Activated CD4-positive, alpha-beta memory T cell treated with anti-CD3 and anti-CD28 coated beads, Interleukin-2, amount 10 ng/mL, durations not matched to agents 7 days and 5 days (primary cell): ENCODE measurements around the gene RHBDF1. TPM values are rescaled to one million over a fixed set of nuclear protein-coding genes. Genes with fewer than 3 reads are reported as not detected.
A peak's percentile ranks its signal among the peaks of the same experiment; 100 is the strongest.

Experiments used
- CTCF ChIA-PET: fragments of 350-600 bp; sonication (Branson Sonifier 250); formaldehyde crosslinking; loops from one replicate; lab custom pipeline; 2021; ENCODE audit warnings: antibody characterized with exemption, inconsistent platforms; lab: Charles Lee
- POLR2A ChIA-PET: fragments of 350-600 bp; sonication (Branson Sonifier 250); formaldehyde crosslinking; loops from one replicate; lab custom pipeline; 2021; ENCODE audit warnings: antibody characterized with exemption; lab: Charles Lee
- DNase-seq: peaks from one replicate; pipeline ENCODE4 v3.0.0-alpha.2; 2020
- H3K27ac Mint-ChIP-seq: one replicate; pipeline ENCODE4 v1.8.0; 2021; ENCODE audit warnings: mild to moderate bottlenecking, mixed read lengths
- H3K27me3 Mint-ChIP-seq: one replicate; pipeline ENCODE4 v1.8.0; 2021; ENCODE audit warnings: mixed read lengths
- H3K36me3 Mint-ChIP-seq: one replicate; pipeline ENCODE4 v1.8.0; 2021; ENCODE audit warnings: low read depth, mixed read lengths
- H3K4me1 Mint-ChIP-seq: one replicate; pipeline ENCODE4 v1.8.0; 2021; ENCODE audit warnings: mixed read lengths
- H3K4me3 Mint-ChIP-seq: one replicate; pipeline ENCODE4 v1.8.0; 2021; ENCODE audit warnings: mild to moderate bottlenecking, mixed read lengths
- H3K9me3 Mint-ChIP-seq: one replicate; pipeline ENCODE4 v1.8.0; 2021; ENCODE audit warnings: mixed read lengths
- total RNA-seq, 2 experiments: library from RNA; stranded (reverse); gene quantifications; one replicate each; pipeline ENCODE4 v1.2.3, GENCODE V29; 2021

The RHBDF1 gene, protein sequence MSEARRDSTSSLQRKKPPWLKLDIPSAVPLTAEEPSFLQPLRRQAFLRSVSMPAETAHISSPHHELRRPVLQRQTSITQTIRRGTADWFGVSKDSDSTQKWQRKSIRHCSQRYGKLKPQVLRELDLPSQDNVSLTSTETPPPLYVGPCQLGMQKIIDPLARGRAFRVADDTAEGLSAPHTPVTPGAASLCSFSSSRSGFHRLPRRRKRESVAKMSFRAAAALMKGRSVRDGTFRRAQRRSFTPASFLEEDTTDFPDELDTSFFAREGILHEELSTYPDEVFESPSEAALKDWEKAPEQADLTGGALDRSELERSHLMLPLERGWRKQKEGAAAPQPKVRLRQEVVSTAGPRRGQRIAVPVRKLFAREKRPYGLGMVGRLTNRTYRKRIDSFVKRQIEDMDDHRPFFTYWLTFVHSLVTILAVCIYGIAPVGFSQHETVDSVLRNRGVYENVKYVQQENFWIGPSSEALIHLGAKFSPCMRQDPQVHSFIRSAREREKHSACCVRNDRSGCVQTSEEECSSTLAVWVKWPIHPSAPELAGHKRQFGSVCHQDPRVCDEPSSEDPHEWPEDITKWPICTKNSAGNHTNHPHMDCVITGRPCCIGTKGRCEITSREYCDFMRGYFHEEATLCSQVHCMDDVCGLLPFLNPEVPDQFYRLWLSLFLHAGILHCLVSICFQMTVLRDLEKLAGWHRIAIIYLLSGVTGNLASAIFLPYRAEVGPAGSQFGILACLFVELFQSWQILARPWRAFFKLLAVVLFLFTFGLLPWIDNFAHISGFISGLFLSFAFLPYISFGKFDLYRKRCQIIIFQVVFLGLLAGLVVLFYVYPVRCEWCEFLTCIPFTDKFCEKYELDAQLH
- under 1 TPM; 0.18 to 0.23 TPM for total RNA-seq

DNA sequence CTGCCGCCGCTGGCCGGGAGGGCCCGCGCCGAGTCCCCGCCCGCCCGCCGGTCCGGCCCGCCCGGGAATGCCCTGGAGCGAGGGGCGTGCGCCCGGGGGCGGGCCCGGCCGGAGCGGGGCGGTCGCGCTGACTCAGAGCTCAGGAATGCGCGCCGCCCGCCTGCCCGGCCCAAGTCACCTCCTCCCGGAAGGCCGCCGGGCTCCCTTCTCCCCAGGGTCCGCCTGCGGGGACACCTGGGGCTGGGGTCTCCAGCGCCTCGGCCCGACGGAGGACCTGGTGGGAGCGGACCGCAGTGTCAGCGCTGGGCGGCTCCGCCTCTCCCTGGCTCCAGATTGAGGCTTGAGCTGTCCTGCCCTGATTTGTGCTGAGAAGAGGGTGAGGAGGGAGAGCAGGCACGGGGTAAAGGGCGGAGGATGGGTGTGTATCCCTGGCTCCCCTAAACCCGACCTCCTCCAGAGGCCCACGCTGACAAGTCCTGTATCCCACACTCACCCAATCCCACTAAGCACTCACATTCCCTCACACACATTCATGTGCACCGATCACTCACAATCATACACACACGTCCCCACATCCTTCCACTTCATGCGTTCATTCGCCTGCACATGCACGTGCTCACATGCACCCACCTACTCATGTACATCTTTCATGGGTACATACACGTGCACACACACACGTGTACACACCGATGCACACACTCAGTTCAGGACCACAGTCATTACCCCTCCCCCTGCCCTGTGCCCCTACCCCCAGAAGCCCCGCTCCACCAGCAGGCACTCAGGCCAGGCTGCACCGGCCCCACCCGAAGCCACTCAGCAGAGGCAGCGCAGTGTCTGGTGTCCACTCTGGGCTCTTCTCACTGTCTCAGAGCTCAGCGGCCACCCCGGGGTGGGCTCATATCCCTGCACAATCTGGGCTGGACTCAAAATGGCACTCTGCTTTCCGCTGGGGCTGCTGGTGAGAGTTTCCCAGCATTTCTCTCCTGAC is at the start of gene RHBDF1:
TSS of gene RHBDF1 (minus strand) at position 71 of the 988 bp plus-strand sequence. CDS start 7,616 bp downstream, outside the sequence.
- no peak for DNase-seq
- no peaks in the 10 kb centered on the region for H3K9me3 Mint-ChIP-seq
- peaks cover 41% of the 10 kb centered on the region for H3K27me3 Mint-ChIP-seq
- peak within 1 kb of the TSS; percentile 46 for H3K4me3 Mint-ChIP-seq
- no peaks in the 10 kb centered on the region for H3K36me3 Mint-ChIP-seq
- ChIA-PET POLR2A (no interaction called here), CTCF (interaction anchor here (0.8 to 1.4 kb wide), 2 partner anchors 21 to 34 kb away, joined by 4 read pairs; no protein-coding TSS in a partner anchor)
- H3K27ac Mint-ChIP-seq = no peak within 1 kb of the TSS
- H3K4me1 Mint-ChIP-seq = peaks cover 22% of the 10 kb centered on the region

DNA sequence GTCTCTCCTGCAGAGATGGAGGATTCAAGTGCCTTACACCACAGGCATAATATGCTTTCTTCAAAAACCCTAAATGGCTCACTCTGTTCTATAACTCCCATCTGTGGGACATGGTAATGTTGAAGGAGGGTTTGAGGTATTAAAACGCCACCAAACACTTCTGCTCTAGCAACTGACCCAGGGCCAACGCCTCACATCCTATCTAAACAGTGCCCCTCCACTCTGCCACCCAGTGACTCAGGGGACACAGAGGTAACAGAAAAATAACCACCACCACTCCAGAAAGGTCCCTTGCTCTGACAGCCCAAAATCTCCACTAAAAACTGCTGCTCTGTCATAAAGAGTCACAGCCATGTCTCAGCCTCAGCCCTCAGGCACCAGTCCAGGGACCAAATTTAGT is 48.3 kb upstream of the RHBDF1 start:
- ChIA-PET CTCF (interaction anchor here (1.6 kb wide), 1 partner anchor 14 kb away, joined by 6 read pairs; no protein-coding TSS in a partner anchor), POLR2A (no interaction called here)
- Mint-ChIP-seq H3K27ac (no peak overlapping the region), H3K9me3 (no peaks in the 10 kb centered on the region), H3K4me1 (no peaks in the 10 kb centered on the region), H3K36me3 (peaks cover 4% of the 10 kb centered on the region), H3K27me3 (no peaks in the 10 kb centered on the region), H3K4me3 (no peak overlapping the region)
- no peak for DNase-seq

DNA sequence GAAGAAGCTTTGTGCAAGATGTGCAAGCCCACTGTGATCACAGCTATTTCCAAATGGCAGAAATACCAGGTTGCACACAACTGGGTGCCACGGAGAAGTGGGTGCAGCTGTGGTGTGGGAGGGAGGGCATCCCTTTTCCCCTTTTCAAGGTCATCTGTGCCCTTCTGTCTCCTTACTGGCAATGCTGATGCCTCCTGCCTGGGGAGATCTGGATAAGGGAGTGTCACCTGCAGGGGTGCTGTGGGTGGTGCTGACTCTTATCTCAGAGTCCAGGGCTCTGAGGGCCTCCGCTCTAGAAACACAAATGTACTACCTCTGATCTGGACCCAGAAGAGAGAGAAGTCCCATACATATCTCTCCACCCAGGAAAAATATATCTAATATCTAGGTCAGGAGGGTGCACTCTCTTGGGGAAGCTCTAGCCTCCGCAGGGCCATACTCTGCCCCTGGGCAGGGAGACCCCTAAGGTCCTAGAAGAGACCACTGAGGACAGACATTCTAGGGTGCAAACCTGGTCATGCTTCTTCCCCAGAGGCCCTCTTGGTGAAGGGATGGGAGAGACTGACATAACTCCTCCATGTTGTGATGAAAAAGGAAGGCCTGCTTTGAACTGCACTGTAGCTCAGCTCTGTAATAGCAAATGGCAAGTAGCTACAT is 47.5 kb upstream of the RHBDF1 start:
- no peak overlapping the region for H3K27ac Mint-ChIP-seq
- H3K36me3 Mint-ChIP-seq = peaks cover 4% of the 10 kb centered on the region
- POLR2A ChIA-PET = interaction anchor here (0.9 to 1.3 kb wide), 2 partner anchors 9 to 13 kb away, joined by 3 read pairs; no protein-coding TSS in a partner anchor
- no peaks in the 10 kb centered on the region for H3K9me3 Mint-ChIP-seq
- H3K27me3 Mint-ChIP-seq = no peaks in the 10 kb centered on the region
- H3K4me1 Mint-ChIP-seq = no peaks in the 10 kb centered on the region
- no peak for DNase-seq
- no peak overlapping the region for H3K4me3 Mint-ChIP-seq
- CTCF ChIA-PET = interaction anchor here (0.6 to 3.9 kb wide), 6 partner anchors 13 to 241 kb away, joined by 3 to 17 read pairs (median 5); no protein-coding TSS in a partner anchor

- no peak for DNase-seq
- ChIA-PET CTCF (interaction anchor here (0.6 to 3.9 kb wide), 6 partner anchors 12 to 242 kb away, joined by 3 to 17 read pairs (median 5); no protein-coding TSS in a partner anchor), POLR2A (interaction anchor here (1.3 kb wide), 1 partner anchor 10 kb away, joined by 3 read pairs; no protein-coding TSS in a partner anchor)
- Mint-ChIP-seq H3K9me3 (no peaks in the 10 kb centered on the region), H3K4me1 (no peaks in the 10 kb centered on the region), H3K27me3 (no peaks in the 10 kb centered on the region), H3K36me3 (peaks cover 4% of the 10 kb centered on the region), H3K27ac (no peak overlapping the region), H3K4me3 (no peak overlapping the region)
Observed at GRCh38 chr16:119295-119694, 46.9 kb upstream of the RHBDF1 start.

DNA sequence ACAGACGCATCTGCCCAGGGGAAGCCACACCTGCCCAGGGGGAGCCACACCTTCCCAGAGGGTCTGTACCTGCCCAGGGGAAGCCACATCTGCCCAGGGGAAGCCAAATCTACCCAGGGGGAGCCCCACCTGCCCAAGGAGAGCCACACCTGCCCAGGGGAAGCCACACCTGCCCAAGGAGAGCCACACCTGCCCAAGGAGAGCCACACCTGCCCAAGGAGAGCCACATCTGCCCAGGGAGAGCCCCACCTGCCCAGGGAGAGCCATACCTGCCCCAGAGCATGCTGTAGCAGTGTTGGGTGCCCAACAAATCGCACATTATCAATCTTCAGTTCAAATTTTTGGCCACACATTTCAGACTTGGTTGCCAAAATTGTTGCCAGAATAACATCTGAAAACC is 46.4 kb upstream of the RHBDF1 start:
- DNase-seq = no peak
- Mint-ChIP-seq H3K4me1 (peaks cover 2% of the 10 kb centered on the region), H3K27me3 (no peaks in the 10 kb centered on the region), H3K27ac (no peak overlapping the region), H3K36me3 (peaks cover 4% of the 10 kb centered on the region), H3K9me3 (no peaks in the 10 kb centered on the region), H3K4me3 (no peak overlapping the region)
- CTCF ChIA-PET = interaction anchor here (0.8 to 3.9 kb wide), 6 partner anchors 12 to 242 kb away, joined by 3 to 17 read pairs (median 6); no protein-coding TSS in a partner anchor
- POLR2A ChIA-PET = no interaction called here

- H3K27me3 Mint-ChIP-seq = no peaks in the 10 kb centered on the region
- POLR2A ChIA-PET = no interaction called here
- CTCF ChIA-PET = interaction anchor here (0.6 to 3.9 kb wide), 15 partner anchors 9 to 320 kb away, joined by 3 to 17 read pairs (median 4); partner anchors contain the start of gene HBQ1
- H3K36me3 Mint-ChIP-seq = peaks cover 4% of the 10 kb centered on the region
- H3K9me3 Mint-ChIP-seq = no peaks in the 10 kb centered on the region
- H3K27ac Mint-ChIP-seq = no peak overlapping the region
- no peak overlapping the region for H3K4me3 Mint-ChIP-seq
- peaks cover 12% of the 10 kb centered on the region for H3K4me1 Mint-ChIP-seq
- peak; percentile 67 for DNase-seq
Observed at GRCh38 chr16:117379-118365, 45.2 kb upstream of the RHBDF1 start.

DNA sequence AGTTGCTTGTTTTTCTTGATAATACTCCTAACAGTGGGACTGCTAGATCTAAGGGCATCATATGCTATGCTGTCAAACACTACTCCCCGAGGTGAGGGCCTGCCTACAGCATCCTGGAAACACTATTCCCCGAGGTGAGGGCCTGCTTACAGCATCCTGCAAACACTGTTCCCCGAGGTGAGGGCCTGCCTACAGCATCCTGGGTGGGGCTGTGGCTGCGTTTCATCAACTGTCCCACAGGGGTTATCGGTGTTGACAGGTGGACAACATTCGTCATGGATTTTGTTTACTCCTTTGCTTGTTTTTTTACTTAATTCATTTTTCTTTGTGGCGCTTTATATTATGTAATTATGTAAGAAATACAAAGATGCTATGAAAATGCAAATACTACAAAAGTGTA is 43.6 kb upstream of the RHBDF1 start:
- DNase-seq = no peak
- H3K27me3 Mint-ChIP-seq = no peaks in the 10 kb centered on the region
- no peak overlapping the region for H3K4me3 Mint-ChIP-seq
- POLR2A ChIA-PET = no interaction called here
- CTCF ChIA-PET = interaction anchor here (1.2 to 1.6 kb wide), 2 partner anchors 9 to 59 kb away, joined by 3 to 17 read pairs; no protein-coding TSS in a partner anchor
- no peak overlapping the region for H3K27ac Mint-ChIP-seq
- no peaks in the 10 kb centered on the region for H3K9me3 Mint-ChIP-seq
- peaks cover 10% of the 10 kb centered on the region for H3K36me3 Mint-ChIP-seq
- peaks cover 12% of the 10 kb centered on the region for H3K4me1 Mint-ChIP-seq

DNA sequence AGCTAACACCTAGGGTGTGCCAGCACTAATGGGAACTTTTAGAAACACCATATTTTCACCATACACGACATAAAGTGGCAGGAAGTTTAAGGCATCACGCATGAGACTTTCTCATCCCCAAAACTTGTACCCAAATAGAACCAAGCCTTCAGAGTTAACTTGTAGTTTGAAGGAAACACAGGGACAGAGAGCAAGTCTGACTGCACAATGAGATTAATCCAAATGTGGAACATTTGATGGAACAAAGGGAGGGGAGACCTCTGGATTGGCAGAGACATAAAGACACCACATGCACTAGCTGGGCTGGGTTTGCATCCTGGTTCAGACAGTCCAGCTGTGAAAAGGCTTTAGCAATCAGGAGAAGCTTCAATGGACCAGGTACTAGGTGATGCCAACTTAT is 41.9 kb upstream of the RHBDF1 start:
- no peak for DNase-seq
- POLR2A ChIA-PET = no interaction called here
- Mint-ChIP-seq H3K4me1 (peaks cover 12% of the 10 kb centered on the region), H3K9me3 (no peaks in the 10 kb centered on the region), H3K27me3 (no peaks in the 10 kb centered on the region), H3K27ac (no peak overlapping the region), H3K36me3 (peaks cover 12% of the 10 kb centered on the region), H3K4me3 (no peak overlapping the region)
- CTCF ChIA-PET = interaction anchor here (1.4 kb wide), 1 partner anchor 19 kb away, joined by 5 read pairs; no protein-coding TSS in a partner anchor

DNA sequence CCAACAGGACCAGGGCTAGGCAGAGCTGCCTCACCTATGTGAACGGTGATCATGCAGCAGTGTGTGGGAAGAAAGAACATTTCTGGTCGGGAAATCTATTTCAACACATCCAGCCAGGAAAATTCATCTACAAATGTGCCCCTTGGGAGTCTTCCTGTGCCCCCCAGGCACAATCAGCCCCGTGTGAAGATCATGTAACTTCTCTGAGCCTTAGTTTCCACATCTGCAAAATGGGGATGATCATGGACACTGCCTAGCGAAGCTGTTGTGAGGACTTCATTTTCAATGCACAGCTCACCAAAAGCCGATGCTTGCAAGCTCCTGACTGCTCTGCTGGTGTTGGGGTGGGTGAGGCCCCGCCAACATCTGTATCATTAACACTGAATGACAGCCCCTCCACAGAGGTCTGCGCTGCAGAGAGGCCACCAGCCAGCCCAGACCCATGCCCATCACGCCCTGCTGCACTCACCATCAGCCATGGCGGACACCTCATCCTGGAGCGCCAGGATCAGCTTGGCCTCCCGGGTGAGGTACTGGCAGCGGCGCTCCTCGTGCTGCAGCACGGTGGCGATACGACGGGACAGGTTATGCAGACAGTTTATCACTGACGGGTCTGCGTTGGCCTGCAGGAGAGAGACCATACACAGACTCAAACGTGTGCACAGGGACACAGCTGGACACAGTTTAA is 39.9 kb upstream of the RHBDF1 start:
- Mint-ChIP-seq H3K27me3 (no peaks in the 10 kb centered on the region), H3K4me3 (no peak overlapping the region), H3K9me3 (no peaks in the 10 kb centered on the region), H3K36me3 (peaks cover 16% of the 10 kb centered on the region), H3K27ac (no peak overlapping the region), H3K4me1 (peaks cover 12% of the 10 kb centered on the region)
- ChIA-PET POLR2A (no interaction called here), CTCF (interaction anchor here (2.3 kb wide), 1 partner anchor 15 kb away, joined by 9 read pairs; no protein-coding TSS in a partner anchor)
- DNase-seq = no peak
